ENCODE results near the gene ZFAND5.

DNA sequence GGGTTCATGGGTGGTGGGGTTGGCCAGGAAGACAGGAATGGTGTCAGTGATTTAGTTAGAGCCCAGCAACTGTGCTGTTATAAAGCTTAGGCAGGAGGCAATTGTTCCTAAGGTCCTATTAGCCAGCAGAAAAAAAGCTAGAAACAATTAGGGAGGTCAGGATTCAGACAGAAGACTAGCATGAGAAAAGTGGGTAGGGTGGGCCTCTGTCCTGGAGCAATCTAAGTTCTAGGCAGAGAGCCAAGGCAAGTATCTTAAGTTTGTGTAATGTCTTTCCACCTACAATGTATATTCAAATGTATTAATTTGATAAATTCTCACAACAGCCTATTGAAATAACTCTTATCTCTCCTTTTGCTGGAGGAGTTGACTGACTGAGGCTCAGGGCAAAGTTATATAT is 6.1 kb upstream of the ZFAND5 start:
- TF ChIP-seq POLR2AphosphoS5 (IDR thresholded peaks at IDR 0.05; ENCODE audit: low read depth, low read length) (no peak), POLR2A (IDR thresholded peaks at IDR 0.05; ENCODE audit: low read depth, low read length) (no peak), TAF1 (IDR thresholded peaks at IDR 0.05; ENCODE audit: borderline replicate concordance, low read depth, low read length) (no peak)
